MM.1S (cell line): ENCODE results near the gene ETNK2.

Experiments
- EZH2phosphoT487 ChIP-seq: fragments of 300-600 bp; sonication (generic); IDR thresholded peaks from 2 replicates; pipeline ENCODE4 v1.6.1; 2018; ENCODE audit warnings: antibody characterized with exemption, low read length
- TF ChIP-seq, protein P1 (sequence below): fragments of 300-600 bp; sonication (generic); IDR thresholded peaks from 2 replicates; pipeline ENCODE4 v1.5.1; 2016; ENCODE audit warnings: antibody characterized with exemption, low read length, mixed read lengths

DNA sequence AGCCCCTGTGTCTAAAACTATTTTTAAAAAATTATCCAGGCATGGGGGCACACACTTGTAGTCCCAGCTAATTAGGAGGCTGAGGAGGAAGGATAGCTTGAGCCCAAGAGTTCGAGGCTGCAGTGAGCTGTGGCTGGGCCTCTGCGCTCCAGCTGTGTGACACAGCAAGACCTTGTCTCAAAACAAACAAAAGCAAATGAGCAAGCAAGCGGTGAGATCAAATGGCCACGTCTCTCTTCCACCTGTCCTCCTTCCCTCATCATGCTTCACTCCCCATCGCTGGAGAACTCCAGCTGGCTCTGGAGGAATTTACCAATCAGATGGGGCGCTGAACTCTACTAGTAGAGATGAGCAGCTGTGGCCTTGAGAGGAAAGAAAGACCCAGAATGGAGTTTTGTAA, 28.3 kb upstream of the ETNK2 start:
- TF ChIP-seq, protein P1, sequence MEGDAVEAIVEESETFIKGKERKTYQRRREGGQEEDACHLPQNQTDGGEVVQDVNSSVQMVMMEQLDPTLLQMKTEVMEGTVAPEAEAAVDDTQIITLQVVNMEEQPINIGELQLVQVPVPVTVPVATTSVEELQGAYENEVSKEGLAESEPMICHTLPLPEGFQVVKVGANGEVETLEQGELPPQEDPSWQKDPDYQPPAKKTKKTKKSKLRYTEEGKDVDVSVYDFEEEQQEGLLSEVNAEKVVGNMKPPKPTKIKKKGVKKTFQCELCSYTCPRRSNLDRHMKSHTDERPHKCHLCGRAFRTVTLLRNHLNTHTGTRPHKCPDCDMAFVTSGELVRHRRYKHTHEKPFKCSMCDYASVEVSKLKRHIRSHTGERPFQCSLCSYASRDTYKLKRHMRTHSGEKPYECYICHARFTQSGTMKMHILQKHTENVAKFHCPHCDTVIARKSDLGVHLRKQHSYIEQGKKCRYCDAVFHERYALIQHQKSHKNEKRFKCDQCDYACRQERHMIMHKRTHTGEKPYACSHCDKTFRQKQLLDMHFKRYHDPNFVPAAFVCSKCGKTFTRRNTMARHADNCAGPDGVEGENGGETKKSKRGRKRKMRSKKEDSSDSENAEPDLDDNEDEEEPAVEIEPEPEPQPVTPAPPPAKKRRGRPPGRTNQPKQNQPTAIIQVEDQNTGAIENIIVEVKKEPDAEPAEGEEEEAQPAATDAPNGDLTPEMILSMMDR, result no peak
- no peak for TF ChIP-seq EZH2phosphoT487
